GM19438 (cell line): ENCODE data around the gene SLC2A9.

Experiments used
- ATAC-seq: cut with Tn5 transposase; IDR thresholded peaks from one replicate; pipeline ENCODE4 v1.9.1; 2021; ENCODE audit warnings: low read depth; ENCODE audit not compliant: unreplicated experiment

Gene SLC2A9

GRCh38 chr4:9899306-9900055 is 121.8 kb downstream of the SLC2A9 start:
- ATAC-seq: no peak

GRCh38 chr4:9898596-9899305 is 122.5 kb downstream of the SLC2A9 start:
- no peak for ATAC-seq

GRCh38 chr4:9895333-9895705 is 126.0 kb downstream of the SLC2A9 start:
- no peak for ATAC-seq

GRCh38 chr4:9894644-9895332 is 126.5 kb downstream of the SLC2A9 start:
- ATAC-seq: no peak

- no peak for ATAC-seq
Observed at GRCh38 chr4:9893329-9894108, 127.8 kb downstream of the SLC2A9 start.

GRCh38 chr4:9891740-9892139 is 129.6 kb downstream of the SLC2A9 start:
- no peak for ATAC-seq

GRCh38 chr4:9891056-9891455 is 130.2 kb downstream of the SLC2A9 start:
- ATAC-seq: no peak

- no peak for ATAC-seq
Observed at GRCh38 chr4:9889306-9889705, 132.0 kb downstream of the SLC2A9 start.

GRCh38 chr4:9885958-9886357 is 135.3 kb downstream of the SLC2A9 start:
- no peak for ATAC-seq

GRCh38 chr4:9880406-9881197 is 140.7 kb downstream of the SLC2A9 start:
- no peak for ATAC-seq

GRCh38 chr4:9877123-9877522 is 144.2 kb downstream of the SLC2A9 start:
- no peak for ATAC-seq

- ATAC-seq: no peak
Observed at GRCh38 chr4:9875516-9875915, 145.8 kb downstream of the SLC2A9 start.

- no peak for ATAC-seq
Observed at GRCh38 chr4:9874385-9874784, 146.9 kb downstream of the SLC2A9 start.

- ATAC-seq: no peak
Observed at GRCh38 chr4:9870165-9870790, 151.0 kb downstream of the SLC2A9 start.

GRCh38 chr4:9867751-9868425 is 153.4 kb downstream of the SLC2A9 start:
- no peak for ATAC-seq

- no peak for ATAC-seq
Observed at GRCh38 chr4:9866931-9867330, 154.4 kb downstream of the SLC2A9 start.

GRCh38 chr4:9861561-9861960 is 159.7 kb downstream of the SLC2A9 start:
- ATAC-seq: no peak

- ATAC-seq: no peak
Observed at GRCh38 chr4:9859810-9860209, 161.5 kb downstream of the SLC2A9 start.

GRCh38 chr4:9849538-9849920 is 171.8 kb downstream of the SLC2A9 start:
- ATAC-seq: no peak
